K562 (cell line): Measurements from ENCODE around the gene P2RY11. TPM values are rescaled to one million over a fixed set of nuclear protein-coding genes. Genes with fewer than 3 reads are reported as not detected.
A peak's percentile ranks its signal among the peaks of the same experiment; 100 is the strongest.

Experiments
- ETV1 ChIP-seq: fragments of 450-650 bp; conservative IDR thresholded peaks from 2 replicates; pipeline ENCODE4 v1.6.1; 2016; ENCODE audit warnings: missing genetic modification characterization, control low read depth, low read depth, missing compliant biosample characterization
- HNRNPH1 ChIP-seq: fragments of 200-400 bp; formaldehyde crosslinking; optimal IDR thresholded peaks from 2 replicates; pipeline ENCODE3; 2017; ENCODE audit warnings: low read depth, mild to moderate bottlenecking, low read length, moderate library complexity
- MAFF ChIP-seq: IDR thresholded peaks from 2 replicates; pipeline ENCODE4 v1.6.1; 2012; ENCODE audit warnings: low read length, improper control_type of control experiment
- MBD1 ChIP-seq: fragments of 250-450 bp; sonication (Bioruptor Pico); IDR thresholded peaks from 2 replicates; pipeline ENCODE4 v1.8.0; 2022; ENCODE audit warnings: inconsistent platforms
- MCM3 ChIP-seq: fragments of 450-650 bp; IDR thresholded peaks from 2 replicates; pipeline ENCODE4 v1.6.1; 2016
- MED1 ChIP-seq: sonication (generic); formaldehyde crosslinking; IDR thresholded peaks from 2 replicates; pipeline ENCODE4 v1.8.1; 2023; ENCODE audit warnings: missing genetic modification reagents, borderline replicate concordance
- POLR2AphosphoS5 ChIP-seq: IDR thresholded peaks from 2 replicates; pipeline ENCODE4 v1.6.1; 2011; ENCODE audit warnings: mild to moderate bottlenecking, low read depth, low read length, moderate library complexity; ENCODE audit not compliant: control insufficient read depth, insufficient read depth
- POU5F1 ChIP-seq: fragments of 150-350 bp; IDR thresholded peaks from 2 replicates; pipeline ENCODE4 v1.6.1; 2014; ENCODE audit warnings: borderline replicate concordance, low read length, low read depth, mild to moderate bottlenecking; ENCODE audit not compliant: partially characterized antibody
- SMAD3 ChIP-seq: fragments of 450-650 bp; formaldehyde crosslinking; conservative IDR thresholded peaks from 2 replicates; pipeline ENCODE4 v1.4.0; 2020; ENCODE audit warnings: mild to moderate bottlenecking
- SNRNP70 ChIP-seq: fragments of 200-400 bp; formaldehyde crosslinking; optimal IDR thresholded peaks from 2 replicates; pipeline ENCODE3; 2017; ENCODE audit warnings: low read depth, low read length
- YY1 ChIP-seq, 3 experiments: IDR thresholded peaks; 2 replicates each; pipeline ENCODE4 v1.6.1; 2011; ENCODE audit warnings: low read length in 2 of 3, mild to moderate bottlenecking in 2 of 3, moderate library complexity in 2 of 3, borderline replicate concordance in 1 of 3, control low read depth in 1 of 3, low read depth in 1 of 3; ENCODE audit not compliant: insufficient read depth in 3 of 3, insufficient replicate concordance in 2 of 3, control insufficient read depth in 1 of 3, insufficient read length in 1 of 3; ENCODE audit errors: extremely low read depth in 1 of 3
- ZSCAN29 ChIP-seq: fragments of 450-650 bp; IDR thresholded peaks from 2 replicates; pipeline ENCODE4 v1.6.1; 2017
- polyA plus RNA-seq, 8 experiments: library from polyadenylated mRNA; depleted of rRNA in 4 of 8; stranded (reverse) in 5 of 8; unstranded in 3 of 8; fragments of >200 nt; fragmentation: Nextera tagmentation in 2 of 8; fragmentation: Illumina TruSeq in 1 of 8; extraction: Ambion mirVana in 2 of 8; extraction: Trizol in 1 of 8; gene quantifications; 2 replicates each; pipeline versions ENCODE4 v1.2.1 to v1.2.3, GENCODE V29; 2011 to 2014; ENCODE audit warnings: inconsistent platforms in 1 of 8, missing spikeins in 1 of 8
- total RNA-seq, 7 experiments: library from RNA; depleted of rRNA in 6 of 7; stranded (reverse); fragments of >200 nt in 6 of 7; fragmentation: Illumina TruSeq in 2 of 7; extraction: Trizol in 2 of 7; gene quantifications; 2 replicates each; pipeline versions ENCODE4 v1.2.1 to v1.2.3, GENCODE V29; 2011 to 2021; ENCODE audit warnings: low replicate concordance in 1 of 7
- TF ChIP-seq, protein P1 (sequence below): sonication (generic); formaldehyde crosslinking; IDR thresholded peaks from 2 replicates; pipeline ENCODE4 v1.8.0; 2022; ENCODE audit warnings: mild to moderate bottlenecking, missing genetic modification reagents, borderline replicate concordance
- TF ChIP-seq, protein P2 (sequence below): fragments of 150-350 bp; IDR thresholded peaks from 2 replicates; pipeline ENCODE4 v1.6.1; 2014; ENCODE audit warnings: low read depth, mild to moderate bottlenecking, low read length, borderline replicate concordance
- TF ChIP-seq, protein P3 (sequence below): sonication (generic); formaldehyde crosslinking; IDR thresholded peaks from 2 replicates; pipeline ENCODE4 v1.8.1; 2022; ENCODE audit warnings: missing genetic modification reagents

Gene P2RY11
- total and polyA plus RNA-seq, 9 of the 15 experiments (the other 6 are each of a cell fraction or from before 2014, with no cell fraction given) = 0.03 to 10.1 (median 1.5) TPM

- no peak for TF ChIP-seq MBD1 (CRISPR knock-in tag)
- TF ChIP-seq SMAD3 = no peak
- no peak for TF ChIP-seq POLR2AphosphoS5
- no peak for TF ChIP-seq MAFF
- no peak for TF ChIP-seq POU5F1
- TF ChIP-seq, protein P1, sequence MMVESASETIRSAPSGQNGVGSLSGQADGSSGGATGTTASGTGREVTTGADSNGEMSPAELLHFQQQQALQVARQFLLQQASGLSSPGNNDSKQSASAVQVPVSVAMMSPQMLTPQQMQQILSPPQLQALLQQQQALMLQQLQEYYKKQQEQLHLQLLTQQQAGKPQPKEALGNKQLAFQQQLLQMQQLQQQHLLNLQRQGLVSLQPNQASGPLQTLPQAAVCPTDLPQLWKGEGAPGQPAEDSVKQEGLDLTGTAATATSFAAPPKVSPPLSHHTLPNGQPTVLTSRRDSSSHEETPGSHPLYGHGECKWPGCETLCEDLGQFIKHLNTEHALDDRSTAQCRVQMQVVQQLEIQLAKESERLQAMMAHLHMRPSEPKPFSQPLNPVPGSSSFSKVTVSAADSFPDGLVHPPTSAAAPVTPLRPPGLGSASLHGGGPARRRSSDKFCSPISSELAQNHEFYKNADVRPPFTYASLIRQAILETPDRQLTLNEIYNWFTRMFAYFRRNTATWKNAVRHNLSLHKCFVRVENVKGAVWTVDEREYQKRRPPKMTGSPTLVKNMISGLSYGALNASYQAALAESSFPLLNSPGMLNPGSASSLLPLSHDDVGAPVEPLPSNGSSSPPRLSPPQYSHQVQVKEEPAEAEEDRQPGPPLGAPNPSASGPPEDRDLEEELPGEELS (CRISPR knock-in tag) = no peak
- TF ChIP-seq YY1 (IDR thresholded peaks at IDR 0.05; ENCODE audit: borderline replicate concordance in 1 of 3, control insufficient read depth in 1 of 3, extremely low read depth in 1 of 3, insufficient read depth in 3 of 3, insufficient read length in 1 of 3, insufficient replicate concordance in 2 of 3, low read depth in 1 of 3, low read length in 2 of 3) = no peak
- no peak; the same call in 1 of the 2 replicates for TF ChIP-seq ETV1 (tag)
- no peak for TF ChIP-seq HNRNPH1
- TF ChIP-seq MED1 (CRISPR knock-in tag) = no peak
- TF ChIP-seq, protein P2, sequence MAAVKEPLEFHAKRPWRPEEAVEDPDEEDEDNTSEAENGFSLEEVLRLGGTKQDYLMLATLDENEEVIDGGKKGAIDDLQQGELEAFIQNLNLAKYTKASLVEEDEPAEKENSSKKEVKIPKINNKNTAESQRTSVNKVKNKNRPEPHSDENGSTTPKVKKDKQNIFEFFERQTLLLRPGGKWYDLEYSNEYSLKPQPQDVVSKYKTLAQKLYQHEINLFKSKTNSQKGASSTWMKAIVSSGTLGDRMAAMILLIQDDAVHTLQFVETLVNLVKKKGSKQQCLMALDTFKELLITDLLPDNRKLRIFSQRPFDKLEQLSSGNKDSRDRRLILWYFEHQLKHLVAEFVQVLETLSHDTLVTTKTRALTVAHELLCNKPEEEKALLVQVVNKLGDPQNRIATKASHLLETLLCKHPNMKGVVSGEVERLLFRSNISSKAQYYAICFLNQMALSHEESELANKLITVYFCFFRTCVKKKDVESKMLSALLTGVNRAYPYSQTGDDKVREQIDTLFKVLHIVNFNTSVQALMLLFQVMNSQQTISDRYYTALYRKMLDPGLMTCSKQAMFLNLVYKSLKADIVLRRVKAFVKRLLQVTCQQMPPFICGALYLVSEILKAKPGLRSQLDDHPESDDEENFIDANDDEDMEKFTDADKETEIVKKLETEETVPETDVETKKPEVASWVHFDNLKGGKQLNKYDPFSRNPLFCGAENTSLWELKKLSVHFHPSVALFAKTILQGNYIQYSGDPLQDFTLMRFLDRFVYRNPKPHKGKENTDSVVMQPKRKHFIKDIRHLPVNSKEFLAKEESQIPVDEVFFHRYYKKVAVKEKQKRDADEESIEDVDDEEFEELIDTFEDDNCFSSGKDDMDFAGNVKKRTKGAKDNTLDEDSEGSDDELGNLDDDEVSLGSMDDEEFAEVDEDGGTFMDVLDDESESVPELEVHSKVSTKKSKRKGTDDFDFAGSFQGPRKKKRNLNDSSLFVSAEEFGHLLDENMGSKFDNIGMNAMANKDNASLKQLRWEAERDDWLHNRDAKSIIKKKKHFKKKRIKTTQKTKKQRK = no peak
- TF ChIP-seq, protein P3, sequence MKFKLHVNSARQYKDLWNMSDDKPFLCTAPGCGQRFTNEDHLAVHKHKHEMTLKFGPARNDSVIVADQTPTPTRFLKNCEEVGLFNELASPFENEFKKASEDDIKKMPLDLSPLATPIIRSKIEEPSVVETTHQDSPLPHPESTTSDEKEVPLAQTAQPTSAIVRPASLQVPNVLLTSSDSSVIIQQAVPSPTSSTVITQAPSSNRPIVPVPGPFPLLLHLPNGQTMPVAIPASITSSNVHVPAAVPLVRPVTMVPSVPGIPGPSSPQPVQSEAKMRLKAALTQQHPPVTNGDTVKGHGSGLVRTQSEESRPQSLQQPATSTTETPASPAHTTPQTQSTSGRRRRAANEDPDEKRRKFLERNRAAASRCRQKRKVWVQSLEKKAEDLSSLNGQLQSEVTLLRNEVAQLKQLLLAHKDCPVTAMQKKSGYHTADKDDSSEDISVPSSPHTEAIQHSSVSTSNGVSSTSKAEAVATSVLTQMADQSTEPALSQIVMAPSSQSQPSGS = no peak
- no peak for TF ChIP-seq SNRNP70
- TF ChIP-seq MCM3 = no peak
- peak; percentile 49; the same call in 1 of the 2 replicates for TF ChIP-seq ZSCAN29
Measured at GRCh38 chr19:10085641-10086590, 25.6 kb upstream of the P2RY11 start, which contains the start of gene SHFL (continued).
